ENCODE measurements around the gene HAX1.
"Not testable (repeated sequence)": the region's sequence is repeated elsewhere in the genome, so short reads cannot be mapped to it uniquely, and the experiment has no call there.

The HAX1 gene
- 33.2 to 75.5 (median 52.6) reads per million in 17 experiments for total RNA-seq

- peak; percentile 98 to 99 (median 98) for DNase-seq
These were observed at the start of gene HAX1 for GRCh38 chr1:154272217-154272998. Gene HAX1 (plus strand): TSS chr1:154272629. CDS start chr1:154272724, 95 bp downstream.

GRCh38 chr1:154222918-154223317, 49.5 kb upstream of the HAX1 start:
- no peak for DNase-seq

GRCh38 chr1:154223621-154224020, 48.8 kb upstream of the HAX1 start:
- peak in 2 of 4 experiments; percentile 46 to 47 for DNase-seq

- no peak for DNase-seq
These were observed 47.1 kb upstream of the HAX1 start for GRCh38 chr1:154225370-154225769.

- DNase-seq, result not testable (repeated sequence)
These were observed 41.3 kb upstream of the HAX1 start for GRCh38 chr1:154231112-154231511.

GRCh38 chr1:154233127-154233526, 39.3 kb upstream of the HAX1 start:
- DNase-seq, result not testable (repeated sequence)

GRCh38 chr1:154236855-154237254, 35.6 kb upstream of the HAX1 start:
- DNase-seq, result no peak

- no peak for DNase-seq
These were observed 35.0 kb upstream of the HAX1 start for GRCh38 chr1:154237435-154237834.

GRCh38 chr1:154237880-154238506, 34.4 kb upstream of the HAX1 start:
- no peak for DNase-seq

- DNase-seq, result no peak
These were observed 32.9 kb upstream of the HAX1 start for GRCh38 chr1:154239491-154239890.

GRCh38 chr1:154240294-154240833, 32.1 kb upstream of the HAX1 start:
- no peak for DNase-seq

GRCh38 chr1:154241703-154242351, 30.6 kb upstream of the HAX1 start:
- peak in 1 of 4 experiments; percentile 15 for DNase-seq

- no peak for DNase-seq
These were observed 18.8 kb upstream of the HAX1 start for GRCh38 chr1:154253671-154254070.

GRCh38 chr1:154256686-154257085, 15.7 kb upstream of the HAX1 start:
- no peak for DNase-seq

- no peak for DNase-seq
These were observed 13.6 kb upstream of the HAX1 start for GRCh38 chr1:154258784-154259183.

GRCh38 chr1:154260127-154260526, 12.3 kb upstream of the HAX1 start:
- no peak for DNase-seq

- no peak for DNase-seq
These were observed 8.7 kb upstream of the HAX1 start for GRCh38 chr1:154263465-154264332.

GRCh38 chr1:154264454-154264853, 8.0 kb upstream of the HAX1 start:
- no peak for DNase-seq

GRCh38 chr1:154265586-154265985, 6.8 kb upstream of the HAX1 start:
- DNase-seq, result no peak

GRCh38 chr1:154270833-154271232, 1.6 kb upstream of the HAX1 start:
- DNase-seq, result peak in 1 of 4 experiments; percentile 6

GRCh38 chr1:154272999-154273563, 652 bp downstream of the HAX1 start:
- no peak for DNase-seq

GRCh38 chr1:154276797-154277196, 4.4 kb downstream of the HAX1 start:
- peak in 1 of 4 experiments; percentile 16 for DNase-seq
